T-cell (primary cell): Measurements from ENCODE around the gene ZCCHC3. TPM values are rescaled to one million over a fixed set of nuclear protein-coding genes. Genes with fewer than 3 reads are reported as not detected.

Experiments
- ATAC-seq, 4 experiments: fragments of 200-7000 bp in 3 of 4; fragments of 150-1000 bp in 1 of 4; cut with Tn5 transposase; replicated peaks in 1 of 4; 1 replicate in 3 of 4; 2 replicates in 1 of 4; pipeline ENCODE4 v1.10.0; 2021; ENCODE audit warnings: moderate library complexity in 3 of 4, mild to moderate bottlenecking in 2 of 4, moderate number of reproducible peaks in 1 of 4
- CTCF ChIA-PET, 2 donors: fragments of 300-600 bp; sonication (Branson Sonifier 250); formaldehyde crosslinking; loops; one replicate each; lab custom pipeline; 2022; ENCODE audit warnings: antibody characterized with exemption in 2 of 2; lab: Charles Lee
- POLR2A ChIA-PET, 2 donors: fragments of 300-600 bp; sonication (Branson Sonifier 250); formaldehyde crosslinking; loops; one replicate each; lab custom pipeline; 2022; ENCODE audit warnings: antibody characterized with exemption in 2 of 2; lab: Charles Lee
- DNase-seq, 35 experiments: peaks; one replicate each; pipeline versions ENCODE4 v3.0.0 to v3.0.0-alpha.2; 2013 to 2023
- H3K27ac ChIP-seq: one replicate; pipeline ENCODE4 v1.5.1; 2013; ENCODE audit warnings: low read length
- H3K27me3 ChIP-seq, 2 experiments: replicated peaks in 1 of 2; 1 replicate in 1 of 2; 2 replicates in 1 of 2; pipeline versions ENCODE4 v1.6.1 to v1.7.0; 2013; ENCODE audit warnings: low read length in 1 of 2, mixed read lengths in 1 of 2; ENCODE audit not compliant: control insufficient read depth in 2 of 2, insufficient read depth in 2 of 2; ENCODE audit errors: extremely low read depth in 1 of 2
- H3K36me3 ChIP-seq, 2 donors: 1 replicate in 1 of 2; 2 replicates in 1 of 2; pipeline versions ENCODE4 v1.6.1 to v1.7.0; 2013; ENCODE audit warnings: low read length in 1 of 2; ENCODE audit not compliant: control insufficient read depth in 2 of 2, insufficient read depth in 1 of 2; ENCODE audit errors: extremely low read depth in 1 of 2
- H3K4me1 ChIP-seq, 2 experiments: 1 replicate in 1 of 2; 2 replicates in 1 of 2; pipeline versions ENCODE4 v1.6.1 to v1.7.0; 2013; ENCODE audit warnings: low read length in 2 of 2, mixed read lengths in 1 of 2; ENCODE audit not compliant: insufficient read depth in 2 of 2, control insufficient read depth in 1 of 2; ENCODE audit errors: extremely low read depth in 1 of 2
- H3K4me3 ChIP-seq, 2 donors: 1 replicate in 1 of 2; 2 replicates in 1 of 2; pipeline versions ENCODE4 v1.5.1 to v1.7.0; 2013; ENCODE audit warnings: mild to moderate bottlenecking in 2 of 2, low read length in 1 of 2, moderate library complexity in 1 of 2; ENCODE audit not compliant: control insufficient read depth in 1 of 2; ENCODE audit errors: extremely low read depth in 1 of 2
- H3K9me3 ChIP-seq: 2 replicates; pipeline ENCODE4 v1.7.0; 2013
- H3K27ac Mint-ChIP-seq, 2 donors: one replicate each; pipeline ENCODE4 v1.8.0; 2020 to 2021; ENCODE audit warnings: mild to moderate bottlenecking in 2 of 2, mixed read lengths in 2 of 2
- H3K27me3 Mint-ChIP-seq, 2 donors: one replicate each; pipeline ENCODE4 v1.8.0; 2021 to 2022; ENCODE audit warnings: mixed read lengths in 2 of 2
- H3K36me3 Mint-ChIP-seq: one replicate; pipeline ENCODE4 v1.8.0; 2021; ENCODE audit warnings: mixed read lengths
- H3K4me1 Mint-ChIP-seq, 3 donors: one replicate each; pipeline ENCODE4 v1.8.0; 2020 to 2022; ENCODE audit warnings: mixed read lengths in 3 of 3, mild to moderate bottlenecking in 1 of 3
- H3K4me3 Mint-ChIP-seq, 3 donors: one replicate each; pipeline ENCODE4 v1.8.0; 2020 to 2022; ENCODE audit warnings: mild to moderate bottlenecking in 3 of 3, mixed read lengths in 3 of 3, moderate library complexity in 3 of 3
- H3K9me3 Mint-ChIP-seq, 3 donors: one replicate each; pipeline ENCODE4 v1.8.0; 2020 to 2022; ENCODE audit warnings: mixed read lengths in 3 of 3
- WGBS: methylation state at CpG from one replicate; pipeline ENCODE4 v1.1.5; 2013; ENCODE audit warnings: missing lambda C conversion rate; ENCODE audit not compliant: insufficient coverage; 5-methylcytosine and 5-hydroxymethylcytosine counted together
- total RNA-seq, 35 experiments: library from RNA in 6 of 35; stranded (reverse) in 6 of 35; fragments of 120-200 nt in 1 of 35; gene quantifications; one replicate each; pipeline versions ENCODE4 v1.2.1 to v1.2.4 and lab custom pipeline; 2013 to 2026

Gene ZCCHC3
- total RNA-seq, 5 donors from 2014 or later (not counting 1 experiment from before 2014, with no cell fraction given), result 16.7 to 30.2 (median 27.3) TPM

GRCh38 chr20:298776-299391, 1.5 kb downstream of the ZCCHC3 start:
- ChIA-PET POLR2A (interaction anchor here in 1 of 2 donors (0.5 kb wide), 1 partner anchor 24 kb away, joined by 4 read pairs; no protein-coding TSS in a partner anchor), CTCF (interaction anchor here in 1 of 2 donors (1.1 to 2.9 kb wide), 2 partner anchors 26 to 32 kb away, joined by 4 to 11 read pairs; partner anchors contain the start of gene SOX12)
- H3K36me3 ChIP-seq, result peaks cover 3 to 4% of the 10 kb centered on the region in 2 donors
- H3K27ac Mint-ChIP-seq, result peak overlapping the region; percentile 99
- H3K4me3 ChIP-seq, result peak overlapping the region; percentile 81 to 97
- WGBS, result 2% methylated on average over 5 of the region's 15 CpGs
- peaks cover 40 to 58% (median 41%) of the 10 kb centered on the region in 3 donors for H3K4me1 Mint-ChIP-seq
- no peaks in the 10 kb centered on the region for H3K27me3 ChIP-seq
- ATAC-seq, result peak in 2 of 4 experiments; percentile 10 to 18
- no peaks in the 10 kb centered on the region for H3K9me3 ChIP-seq
- H3K27ac ChIP-seq, result peak overlapping the region; percentile 88
- DNase-seq, result peak in 1 of 35 experiments; percentile 48
- H3K4me1 ChIP-seq, result peaks cover 16 to 24% of the 10 kb centered on the region in 2 experiments
- H3K9me3 Mint-ChIP-seq, result no peaks in the 10 kb centered on the region
- H3K4me3 Mint-ChIP-seq, result peak overlapping the region; percentile 99
- H3K27me3 Mint-ChIP-seq, result no peaks in the 10 kb centered on the region
- peaks cover 6% of the 10 kb centered on the region for H3K36me3 Mint-ChIP-seq

GRCh38 chr20:300345-300990, 3.1 kb downstream of the ZCCHC3 start:
- ChIA-PET POLR2A (no interaction called here), CTCF (interaction anchor here (1.0 to 2.9 kb wide), 3 partner anchors 12 to 31 kb away, joined by 3 to 11 read pairs (median 4); partner anchors contain the start of gene SOX12 (in 1 of the 2))
- DNase-seq (no peak), ATAC-seq (no peak)
- peaks cover 40 to 58% (median 40%) of the 10 kb centered on the region in 3 donors for H3K4me1 Mint-ChIP-seq
- H3K9me3 ChIP-seq, result no peaks in the 10 kb centered on the region
- no peaks in the 10 kb centered on the region for H3K27me3 ChIP-seq
- H3K4me3 ChIP-seq, result no peak overlapping the region
- no peaks in the 10 kb centered on the region for H3K27me3 Mint-ChIP-seq
- peak overlapping the region; percentile 21 to 99 (median 61) for H3K4me3 Mint-ChIP-seq
- 76% methylated on average over 4 of the region's 10 CpGs for WGBS
- peak overlapping the region; percentile 34 to 76 for H3K27ac Mint-ChIP-seq
- H3K4me1 ChIP-seq, result peaks cover 16 to 24% of the 10 kb centered on the region in 2 experiments
- peaks cover 6% of the 10 kb centered on the region for H3K36me3 Mint-ChIP-seq
- no peak overlapping the region for H3K27ac ChIP-seq
- H3K9me3 Mint-ChIP-seq, result no peaks in the 10 kb centered on the region
- peaks cover 3 to 4% of the 10 kb centered on the region in 2 donors for H3K36me3 ChIP-seq

- Mint-ChIP-seq H3K36me3 (peaks cover 6% of the 10 kb centered on the region), H3K9me3 (no peaks in the 10 kb centered on the region), H3K27me3 (no peaks in the 10 kb centered on the region), H3K4me3 (no peak overlapping the region), H3K4me1 (peaks cover 28 to 41% (median 29%) of the 10 kb centered on the region in 3 donors), H3K27ac (no peak overlapping the region)
- no peaks in the 10 kb centered on the region for H3K9me3 ChIP-seq
- WGBS, result 83% methylated on average over 6 of the region's 13 CpGs
- no peaks in the 10 kb centered on the region for H3K27me3 ChIP-seq
- no peak overlapping the region for H3K27ac ChIP-seq
- ChIA-PET POLR2A (no interaction called here), CTCF (no interaction called here)
- ATAC-seq (no peak), DNase-seq (no peak)
- H3K4me1 ChIP-seq, result peaks cover 11 to 22% of the 10 kb centered on the region in 2 experiments
- H3K4me3 ChIP-seq, result no peak overlapping the region
- H3K36me3 ChIP-seq, result peaks cover 3 to 4% of the 10 kb centered on the region in 2 donors
These were observed 4.8 kb downstream of the ZCCHC3 start for GRCh38 chr20:301886-302848.

GRCh38 chr20:305745-306144, 8.4 kb downstream of the ZCCHC3 start:
- peaks cover 0 to 5% of the 10 kb centered on the region in 2 experiments for H3K27me3 ChIP-seq
- H3K27ac ChIP-seq, result no peak overlapping the region
- no peaks in the 10 kb centered on the region for H3K9me3 Mint-ChIP-seq
- DNase-seq, result no peak
- peaks cover 0 to 9% of the 10 kb centered on the region in 2 experiments for H3K4me1 ChIP-seq
- WGBS, result 92% methylated on average over 4 of the region's 11 CpGs
- CTCF ChIA-PET, result no interaction called here
- H3K9me3 ChIP-seq, result no peaks in the 10 kb centered on the region
- H3K36me3 Mint-ChIP-seq, result no peaks in the 10 kb centered on the region
- H3K4me3 ChIP-seq, result no peak overlapping the region
- no peaks in the 10 kb centered on the region for H3K36me3 ChIP-seq
- H3K4me3 Mint-ChIP-seq, result no peak overlapping the region
- POLR2A ChIA-PET, result no interaction called here
- H3K27me3 Mint-ChIP-seq, result no peaks in the 10 kb centered on the region
- H3K27ac Mint-ChIP-seq, result peak overlapping the region in 1 of 2 donors; percentile 58
- peaks cover 18 to 27% (median 19%) of the 10 kb centered on the region in 3 donors for H3K4me1 Mint-ChIP-seq
- no peak for ATAC-seq

GRCh38 chr20:308427-309038, 11.2 kb downstream of the ZCCHC3 start:
- peaks cover 0 to 9% of the 10 kb centered on the region in 2 experiments for H3K4me1 ChIP-seq
- WGBS, result 96% methylated on average over 4 of the region's 7 CpGs
- no peak overlapping the region for H3K27ac ChIP-seq

More at GRCh38 chr20:308427-309038, 11.2 kb downstream of the ZCCHC3 start:
- DNase-seq (no peak), ATAC-seq (no peak)
- H3K27me3 ChIP-seq, result peaks cover 0 to 5% of the 10 kb centered on the region in 2 experiments
- H3K4me3 Mint-ChIP-seq, result no peak overlapping the region
- H3K36me3 Mint-ChIP-seq, result no peaks in the 10 kb centered on the region
- CTCF ChIA-PET, result no interaction called here
- no peaks in the 10 kb centered on the region for H3K36me3 ChIP-seq
- POLR2A ChIA-PET, result no interaction called here
- H3K9me3 ChIP-seq, result no peaks in the 10 kb centered on the region
- peaks cover 15% of the 10 kb centered on the region in 3 donors for H3K4me1 Mint-ChIP-seq
- no peak overlapping the region for H3K4me3 ChIP-seq
- H3K27me3 Mint-ChIP-seq, result no peaks in the 10 kb centered on the region
- H3K9me3 Mint-ChIP-seq, result no peaks in the 10 kb centered on the region
- no peak overlapping the region for H3K27ac Mint-ChIP-seq
